HG02763 (cell line): ENCODE measurements around the gene DUSP7.
A peak's percentile ranks its signal among the peaks of the same experiment; 100 is the strongest.
"Not testable (repeated sequence)": the region's sequence is repeated elsewhere in the genome, so short reads cannot be mapped to it uniquely, and the experiment has no call there.

Source experiments
- ATAC-seq: cut with Tn5 transposase; IDR thresholded peaks from one replicate; pipeline ENCODE4 v1.9.1; 2021; ENCODE audit warnings: mild to moderate bottlenecking, moderate library complexity; ENCODE audit not compliant: unreplicated experiment

Gene DUSP7

DNA sequence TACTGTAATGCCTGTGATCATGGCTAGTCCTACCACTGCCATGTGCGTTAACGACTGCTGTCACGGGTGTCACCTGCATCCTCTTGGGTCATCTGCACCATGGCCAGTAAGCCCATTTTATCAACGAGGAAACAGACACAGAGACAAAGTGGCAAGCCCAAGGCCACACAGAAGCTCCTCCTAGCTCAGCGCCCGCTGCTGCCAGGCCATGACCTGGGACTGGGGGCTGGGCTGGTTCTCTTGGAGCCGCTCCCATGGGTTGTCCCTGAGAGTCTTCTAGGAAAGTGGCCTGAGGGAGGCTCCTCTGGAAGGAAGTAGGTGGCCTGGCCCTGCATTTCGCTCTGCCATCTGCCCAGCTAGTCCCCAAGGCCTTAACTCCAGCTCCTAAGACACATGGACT lies 4.9 kb downstream of the DUSP7 start:
- no peak for ATAC-seq

DNA sequence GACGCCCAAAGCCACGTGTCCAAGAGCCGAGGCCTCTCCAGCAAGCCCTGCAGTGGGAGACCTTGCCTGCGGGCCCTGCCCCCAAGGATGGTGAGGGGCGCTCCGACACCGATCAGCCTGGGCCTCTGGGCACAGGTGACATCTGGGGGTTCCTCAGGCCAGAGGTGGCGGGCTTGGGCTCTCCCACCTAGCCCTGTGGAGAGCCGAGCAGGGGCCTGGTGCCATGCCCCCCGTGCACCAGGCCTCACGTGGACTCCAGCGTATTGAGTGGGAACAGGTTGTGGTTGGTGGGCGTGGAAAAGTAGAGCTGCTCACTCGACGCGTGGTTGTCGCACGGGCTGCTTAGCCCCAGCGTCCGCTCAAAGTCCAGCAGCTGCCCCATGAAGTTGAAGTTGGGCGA lies 5.8 kb downstream of the DUSP7 start:
- no peak for ATAC-seq

DNA sequence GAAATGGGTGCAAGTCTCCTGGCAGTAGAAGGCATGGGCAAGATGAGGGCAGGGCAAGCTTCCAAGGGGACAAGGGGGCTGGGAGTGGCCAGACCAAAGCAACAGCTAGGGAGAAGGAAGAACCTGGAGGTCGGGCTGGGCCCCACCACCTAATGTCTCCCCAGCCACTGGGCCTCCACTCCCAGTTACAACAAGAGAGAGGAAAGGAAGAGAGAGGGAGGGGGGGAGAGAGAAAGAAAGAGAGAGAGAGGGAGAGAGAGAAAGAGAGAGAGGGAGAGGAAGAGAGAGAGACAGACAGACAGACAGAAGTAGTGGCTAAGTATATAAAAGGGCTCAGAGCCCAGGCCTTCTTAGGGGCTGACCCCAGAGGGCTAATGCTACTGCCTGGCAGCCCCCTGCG lies 6.9 kb downstream of the DUSP7 start:
- ATAC-seq, result no peak

DNA sequence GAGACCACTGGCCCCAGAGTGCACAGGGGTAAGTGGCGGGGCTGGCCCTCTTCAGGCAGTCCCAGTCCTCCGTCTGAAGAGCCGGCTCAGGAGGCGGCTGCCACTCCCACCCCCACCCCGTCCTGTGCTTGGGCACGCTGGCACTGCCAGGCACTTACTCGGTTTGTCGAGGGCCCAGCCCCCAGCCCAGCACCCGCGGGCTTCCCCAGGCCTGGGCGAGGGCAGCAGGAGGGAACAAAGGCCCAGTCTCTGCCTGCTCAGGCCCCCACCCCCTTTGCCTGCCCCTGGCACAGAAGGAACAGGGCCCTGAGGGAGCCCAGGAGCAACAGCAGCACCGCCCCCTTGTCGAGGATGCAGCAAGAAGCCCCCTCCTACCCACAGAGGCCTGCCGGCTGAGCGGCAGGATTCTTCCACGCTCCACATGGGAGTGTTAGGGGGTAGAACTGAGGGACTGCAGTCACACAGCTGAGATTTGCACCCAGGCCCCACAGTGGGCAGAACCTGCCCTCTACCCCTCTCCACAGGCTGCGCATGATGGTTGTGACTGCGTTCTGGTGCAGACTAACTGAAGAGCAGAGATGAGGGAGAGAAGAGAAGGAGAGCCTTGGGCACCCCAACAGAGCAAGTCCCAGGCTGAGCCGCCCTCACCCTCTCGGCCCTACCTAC lies 8.9 kb downstream of the DUSP7 start:
- no peak for ATAC-seq

DNA sequence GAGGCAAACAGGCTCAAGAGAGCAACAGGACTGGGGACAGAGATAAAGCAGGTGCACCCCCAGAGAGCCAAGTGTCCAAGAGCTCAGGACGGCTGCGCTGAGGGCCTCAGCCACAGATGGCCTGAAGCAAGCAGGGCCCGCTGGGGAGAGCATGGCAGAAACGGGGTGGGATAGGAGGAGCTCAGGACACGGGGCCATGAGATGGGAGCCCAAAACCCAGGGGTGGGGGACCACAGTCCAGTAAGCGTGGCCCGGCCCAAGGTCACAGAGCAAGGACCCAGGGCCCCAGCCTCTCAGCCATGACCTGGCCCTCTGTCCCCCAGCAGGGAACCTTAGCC lies 9.5 kb downstream of the DUSP7 start:
- no peak for ATAC-seq

DNA sequence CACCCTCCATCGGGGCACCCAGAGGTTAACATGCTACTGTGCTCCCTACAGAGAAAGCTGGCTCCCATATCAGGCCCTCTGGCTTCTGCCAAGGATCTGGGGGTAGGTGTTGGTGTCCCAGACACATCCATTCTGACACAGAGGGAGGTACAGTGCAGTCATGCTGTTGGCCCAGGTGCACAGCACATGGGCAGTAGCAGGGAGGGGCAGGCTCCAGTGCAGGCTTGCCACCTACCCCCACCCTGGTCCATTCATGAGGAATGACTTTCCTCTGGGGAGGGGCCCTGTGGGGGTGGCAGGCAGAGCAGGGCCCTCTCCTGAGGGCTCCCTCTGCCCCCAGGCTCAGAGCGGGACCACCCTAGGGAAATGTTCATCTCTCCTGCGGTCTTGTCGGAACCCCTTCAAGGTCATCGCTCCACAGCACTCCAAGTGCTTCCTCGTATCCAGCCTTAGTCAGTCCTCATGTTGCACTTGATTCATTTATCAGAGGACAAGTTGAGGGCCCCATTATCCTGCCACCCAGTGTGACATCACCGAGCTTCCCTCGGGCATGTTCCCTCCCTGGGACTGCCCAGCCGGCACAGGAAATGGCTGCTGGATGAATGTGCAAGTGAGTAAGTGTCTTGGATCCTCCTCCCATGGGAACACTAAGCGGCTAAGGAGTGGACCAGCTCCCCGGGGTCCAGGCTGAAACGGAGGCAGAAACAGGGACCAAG lies 10.0 kb downstream of the DUSP7 start:
- no peak for ATAC-seq

DNA sequence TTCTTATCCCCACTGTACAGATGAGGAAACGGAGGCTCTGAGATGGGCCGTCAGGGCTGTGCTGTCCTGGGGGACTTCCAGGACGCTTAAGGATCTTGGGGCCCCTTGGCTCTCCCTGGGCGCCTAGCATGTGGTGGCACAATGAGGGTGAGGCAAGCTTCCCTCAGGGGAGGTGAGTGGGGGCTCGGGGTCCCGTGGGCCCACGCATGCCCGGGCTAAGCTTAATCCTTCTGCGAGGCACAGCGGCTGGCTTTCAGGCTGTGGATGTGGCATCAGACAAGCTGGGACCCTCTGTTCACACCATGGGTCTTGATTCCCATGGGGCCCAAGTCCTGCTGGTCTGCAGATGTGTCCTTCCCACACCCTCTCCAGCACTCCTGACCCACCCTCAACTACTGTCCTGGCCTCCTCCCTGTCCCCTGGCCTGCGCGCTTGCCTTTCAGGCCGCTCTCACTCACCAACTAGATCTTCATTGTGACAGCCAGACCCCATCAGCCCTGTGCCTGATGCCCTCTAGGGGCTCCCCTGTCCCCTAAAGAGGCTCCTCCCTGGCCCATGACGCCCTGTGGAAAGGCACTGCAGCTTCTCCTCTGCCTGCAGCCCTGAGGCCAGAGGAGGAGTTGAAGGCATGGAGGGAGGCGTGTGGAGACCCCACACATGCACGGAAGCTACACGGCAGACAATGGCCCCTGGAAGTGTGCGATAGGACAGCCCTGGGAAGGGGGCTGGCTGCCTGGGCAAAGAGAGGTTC lies 11.3 kb downstream of the DUSP7 start:
- no peak for ATAC-seq

DNA sequence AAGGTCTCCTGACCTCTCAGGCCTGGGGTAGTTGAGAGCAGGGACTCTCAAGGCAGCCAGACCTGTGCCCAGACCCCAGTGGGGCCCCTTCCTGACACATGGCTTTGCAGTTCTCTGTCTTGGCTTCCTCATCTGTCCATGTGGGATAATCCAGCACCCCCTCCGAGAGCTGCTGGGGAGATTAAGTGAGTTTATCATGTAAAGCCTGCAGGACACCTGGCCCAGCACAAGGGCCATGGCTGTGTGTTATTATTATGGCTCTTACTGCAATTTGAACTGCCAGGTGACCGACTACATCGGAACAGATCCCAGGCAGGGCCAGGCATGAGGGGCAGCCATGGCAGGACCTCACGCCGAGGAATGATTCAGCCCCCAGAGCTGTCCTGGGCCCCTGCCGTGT lies 12.6 kb downstream of the DUSP7 start:
- no peak for ATAC-seq

DNA sequence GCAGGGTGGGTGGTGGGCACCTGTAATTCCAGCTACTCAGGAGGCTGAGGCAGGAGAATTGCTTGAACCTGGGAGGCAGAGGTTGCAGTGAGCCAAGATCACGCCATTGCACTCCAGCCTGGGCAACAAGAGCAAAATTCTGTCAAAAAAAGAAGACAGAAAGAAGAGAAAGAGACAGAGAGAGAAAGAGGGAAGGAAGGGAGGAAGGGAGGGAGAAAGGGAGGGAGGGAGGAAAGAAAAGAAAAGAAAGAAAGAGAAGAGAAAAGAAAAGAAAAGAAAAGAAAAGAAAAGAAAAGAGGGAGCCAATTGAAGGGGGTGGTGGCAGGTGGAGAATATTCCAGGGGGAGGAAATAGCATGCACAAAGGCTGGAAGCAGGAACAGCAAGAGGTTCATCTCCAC lies 13.3 kb downstream of the DUSP7 start:
- not testable (repeated sequence) for ATAC-seq

DNA sequence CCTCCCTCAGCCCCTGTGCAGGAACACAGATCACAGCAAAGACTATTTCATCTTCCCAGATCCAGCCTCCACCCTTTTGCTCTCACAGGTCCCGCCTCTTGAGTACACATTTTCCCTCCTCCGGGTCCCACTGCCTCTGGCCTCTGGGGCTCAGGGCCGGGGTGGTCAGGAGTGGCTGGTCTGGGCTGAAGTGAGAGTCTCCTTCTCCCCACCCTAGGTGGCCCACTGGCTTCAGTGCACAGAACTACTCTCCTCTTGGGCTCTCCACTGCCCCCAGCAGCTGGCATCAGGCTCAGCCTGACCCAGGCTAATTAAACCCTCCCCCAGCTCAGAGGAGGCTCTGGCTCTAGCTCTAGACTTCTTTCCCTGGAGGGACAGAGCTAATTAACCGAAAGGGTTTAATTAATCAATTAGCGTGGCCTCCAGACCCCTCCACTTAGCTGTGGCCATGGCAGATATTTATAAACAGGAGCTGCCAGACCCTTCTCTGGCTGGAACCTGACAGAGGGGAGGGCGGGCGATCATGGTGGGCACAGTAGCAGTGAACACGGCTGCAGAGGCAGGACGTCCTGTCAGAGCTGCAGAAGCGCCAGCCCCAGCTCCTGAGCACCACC lies 15.1 kb downstream of the DUSP7 start:
- no peak for ATAC-seq

DNA sequence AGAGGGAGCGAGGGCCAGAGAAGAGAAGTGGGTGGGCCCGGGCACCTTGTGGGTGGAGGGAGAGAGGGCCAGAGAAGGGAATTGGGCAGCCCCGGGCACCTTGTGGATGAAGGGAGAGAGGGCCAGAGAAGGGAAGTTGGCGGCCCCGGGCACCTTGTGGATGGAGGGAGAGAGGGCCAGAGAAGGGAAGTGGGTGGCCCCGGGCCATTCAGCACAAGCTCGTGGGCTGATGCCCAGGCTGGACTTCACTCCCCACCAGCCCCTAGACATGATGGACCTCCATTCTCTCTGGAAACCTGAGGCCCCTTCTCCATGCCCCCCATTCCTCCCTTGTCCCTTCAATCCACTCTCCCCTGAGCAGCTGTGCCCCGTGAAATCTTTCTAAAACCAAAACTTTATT lies 15.8 kb downstream of the DUSP7 start:
- no peak for ATAC-seq

DNA sequence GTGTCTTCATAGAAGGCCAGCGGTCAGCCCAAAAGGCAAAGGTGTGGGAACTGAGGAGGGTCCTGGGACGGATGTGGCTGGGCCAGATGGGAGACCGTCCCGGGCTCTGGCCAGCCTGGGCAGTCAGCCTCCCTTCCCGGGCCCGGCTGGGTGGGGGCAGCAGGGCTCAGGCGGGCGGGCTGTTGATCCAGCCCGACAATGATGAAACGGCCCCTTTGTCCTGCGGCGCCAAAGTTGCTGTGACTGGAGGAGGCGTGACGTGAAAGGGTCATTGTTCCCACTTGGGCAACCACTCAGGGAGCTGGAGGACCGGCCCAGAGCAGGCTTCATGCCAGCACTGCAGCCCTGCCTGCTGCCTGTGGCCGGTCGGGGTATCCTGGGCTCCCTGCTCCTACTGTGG lies 16.5 kb downstream of the DUSP7 start:
- ATAC-seq, result no peak

DNA sequence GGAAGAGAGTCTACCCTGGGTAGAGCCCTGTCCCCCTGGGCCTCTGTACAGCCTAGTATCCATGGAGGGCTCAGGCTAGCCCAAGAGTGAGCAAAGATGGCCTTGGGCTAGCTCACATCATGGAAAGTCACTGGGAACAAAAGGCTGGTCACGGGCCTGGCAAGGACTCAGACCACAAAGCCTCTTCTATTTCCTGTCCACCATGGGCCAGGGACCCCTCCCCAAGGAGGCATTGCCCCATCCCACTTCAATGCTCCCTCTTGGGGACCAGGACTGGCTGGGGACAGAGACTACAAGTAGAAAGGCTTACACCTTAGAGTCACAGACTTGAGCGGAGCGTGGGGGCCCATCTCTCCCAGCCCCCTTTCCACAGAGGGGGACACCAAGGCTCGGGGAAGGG lies 16.9 kb downstream of the DUSP7 start:
- no peak for ATAC-seq

DNA sequence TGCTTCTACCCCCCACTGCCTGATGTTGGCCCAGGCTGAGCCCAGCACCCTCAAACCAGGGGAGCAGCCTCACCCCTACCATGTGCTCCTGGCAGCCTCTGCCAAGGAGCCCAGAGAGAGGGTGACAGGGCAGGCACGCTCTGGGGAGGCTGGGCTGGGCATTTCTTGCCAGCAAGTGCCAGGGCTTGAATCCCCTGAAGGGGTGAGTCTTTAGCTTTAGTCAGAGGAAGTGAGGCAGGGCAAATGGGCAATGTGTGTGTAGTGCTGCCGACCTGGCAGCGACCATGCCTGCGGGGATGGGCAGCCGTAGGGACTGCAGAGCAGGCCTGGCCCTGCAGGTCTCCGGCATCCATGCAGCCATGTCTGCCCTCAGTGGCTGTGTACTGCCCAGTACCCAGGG lies 18.1 kb downstream of the DUSP7 start:
- ATAC-seq, result no peak

DNA sequence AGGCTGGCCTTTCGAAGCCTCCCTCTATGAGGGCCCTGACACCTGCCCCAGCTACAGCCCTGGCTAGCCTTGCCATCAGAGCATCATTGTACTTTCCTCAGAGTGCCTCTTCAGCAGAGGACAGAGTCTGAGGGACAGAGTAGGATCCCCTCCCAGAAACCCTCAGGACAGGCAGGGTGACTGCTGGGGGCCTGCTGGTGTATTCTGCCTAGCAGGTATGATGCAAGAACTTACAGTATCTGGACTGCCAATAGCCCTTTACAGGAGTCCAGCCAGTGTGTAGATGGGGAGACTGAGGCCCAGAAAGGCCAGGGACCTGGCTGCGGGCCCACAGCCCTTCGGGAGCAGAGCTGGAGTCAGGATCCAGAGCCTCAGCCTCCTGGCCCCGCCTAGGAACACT lies 19.1 kb downstream of the DUSP7 start:
- ATAC-seq, result no peak

DNA sequence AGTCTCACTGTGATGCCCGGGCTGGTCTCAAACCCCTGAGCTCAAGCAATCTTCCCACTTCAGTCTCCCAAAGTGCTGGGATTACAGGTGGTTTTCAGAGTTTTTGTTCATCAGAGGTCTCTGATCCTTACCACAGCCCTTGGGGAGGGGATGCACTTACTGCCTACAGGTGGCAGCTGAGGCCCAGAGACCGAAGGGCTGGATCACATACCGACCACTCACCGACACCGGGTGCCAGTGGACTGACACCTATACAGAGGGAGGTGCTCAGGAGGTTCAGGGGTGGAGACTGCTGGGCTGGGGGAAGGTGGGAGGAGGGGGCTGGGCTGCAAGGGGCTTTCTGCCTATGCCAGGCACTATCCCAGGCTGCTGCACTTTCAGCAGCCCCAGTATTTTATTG lies 19.5 kb downstream of the DUSP7 start:
- no peak for ATAC-seq

DNA sequence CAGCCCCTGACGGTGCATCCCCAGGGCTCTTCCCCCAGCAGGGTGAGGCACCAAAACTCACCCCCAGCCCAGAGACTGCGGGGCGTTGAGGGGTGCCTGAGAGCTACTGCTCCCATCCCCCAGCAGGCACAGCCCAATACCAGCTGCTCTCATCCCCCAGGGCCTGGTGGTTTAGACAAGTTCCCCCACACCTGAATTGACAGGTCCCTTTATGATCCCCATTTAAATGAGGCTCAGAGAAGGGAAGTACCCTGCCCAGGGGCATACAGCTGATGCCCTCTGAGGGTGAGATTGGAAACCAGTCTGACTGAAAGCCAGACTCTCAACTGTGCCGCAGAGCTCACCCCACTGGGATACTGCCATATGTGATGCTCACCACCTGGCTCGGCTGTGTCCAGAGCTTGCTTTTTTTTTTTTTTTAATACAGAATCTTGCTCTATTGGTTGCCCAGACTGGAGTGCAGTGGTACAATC lies 20.1 kb downstream of the DUSP7 start:
- peak; percentile 53 for ATAC-seq

DNA sequence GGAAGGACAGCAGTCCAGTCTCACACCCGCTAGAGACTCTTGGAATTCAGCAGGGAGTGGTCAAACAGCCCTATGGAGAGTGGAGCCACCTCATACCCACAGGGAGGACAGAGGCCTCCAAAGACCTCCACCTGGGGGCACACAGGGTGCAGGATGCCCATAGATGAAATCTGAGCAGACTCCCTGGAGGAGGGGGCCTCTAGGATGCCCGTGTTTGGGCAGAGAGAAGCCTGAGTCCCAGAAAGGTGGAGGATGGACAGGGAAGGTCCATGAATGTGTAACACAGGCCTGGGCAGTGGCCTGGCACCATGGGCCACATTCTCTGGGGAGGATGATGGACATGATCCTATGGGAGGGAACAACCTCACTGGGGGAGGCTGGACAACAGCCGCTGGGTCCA lies 21.7 kb downstream of the DUSP7 start:
- ATAC-seq, result no peak

DNA sequence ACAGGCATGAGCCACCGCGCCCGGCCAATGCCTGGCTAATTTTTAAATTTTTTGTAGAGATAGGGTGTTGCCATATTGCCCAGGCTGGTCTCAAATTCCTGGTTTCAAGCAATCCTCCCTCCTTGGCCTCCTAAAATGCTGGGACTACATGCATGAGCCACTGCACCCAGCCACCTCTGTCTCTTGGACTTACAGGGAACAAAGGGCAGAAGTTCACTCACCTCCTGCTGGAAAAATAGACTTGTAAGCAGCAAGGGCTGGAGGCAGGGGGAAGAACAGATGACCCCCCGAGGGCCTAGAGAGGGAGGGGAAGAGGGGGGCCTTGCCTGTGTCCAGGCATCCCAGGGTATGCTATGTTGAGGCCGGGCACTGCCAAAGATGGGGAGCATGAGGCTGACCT lies 22.2 kb downstream of the DUSP7 start:
- no peak for ATAC-seq

DNA sequence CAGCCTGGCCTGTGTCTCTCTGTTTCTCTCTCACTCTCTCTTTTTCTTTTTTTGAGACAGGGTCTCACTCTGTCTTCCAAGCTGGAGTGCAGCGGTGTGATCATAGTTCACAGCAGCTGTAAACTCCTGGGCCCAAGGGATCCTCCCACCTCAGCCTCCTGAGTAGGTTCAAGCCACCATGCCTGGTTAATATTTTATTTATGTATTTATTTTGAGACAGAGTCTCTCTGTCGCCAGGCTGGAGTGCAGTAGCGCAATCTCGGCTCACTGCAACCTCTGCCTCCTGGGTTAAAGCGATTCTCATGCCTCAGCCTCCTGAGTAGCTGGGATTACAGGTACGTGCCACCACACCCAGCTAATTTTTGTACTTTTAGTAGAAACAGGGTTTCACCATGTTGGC lies 22.6 kb downstream of the DUSP7 start:
- ATAC-seq, result not testable (repeated sequence)

DNA sequence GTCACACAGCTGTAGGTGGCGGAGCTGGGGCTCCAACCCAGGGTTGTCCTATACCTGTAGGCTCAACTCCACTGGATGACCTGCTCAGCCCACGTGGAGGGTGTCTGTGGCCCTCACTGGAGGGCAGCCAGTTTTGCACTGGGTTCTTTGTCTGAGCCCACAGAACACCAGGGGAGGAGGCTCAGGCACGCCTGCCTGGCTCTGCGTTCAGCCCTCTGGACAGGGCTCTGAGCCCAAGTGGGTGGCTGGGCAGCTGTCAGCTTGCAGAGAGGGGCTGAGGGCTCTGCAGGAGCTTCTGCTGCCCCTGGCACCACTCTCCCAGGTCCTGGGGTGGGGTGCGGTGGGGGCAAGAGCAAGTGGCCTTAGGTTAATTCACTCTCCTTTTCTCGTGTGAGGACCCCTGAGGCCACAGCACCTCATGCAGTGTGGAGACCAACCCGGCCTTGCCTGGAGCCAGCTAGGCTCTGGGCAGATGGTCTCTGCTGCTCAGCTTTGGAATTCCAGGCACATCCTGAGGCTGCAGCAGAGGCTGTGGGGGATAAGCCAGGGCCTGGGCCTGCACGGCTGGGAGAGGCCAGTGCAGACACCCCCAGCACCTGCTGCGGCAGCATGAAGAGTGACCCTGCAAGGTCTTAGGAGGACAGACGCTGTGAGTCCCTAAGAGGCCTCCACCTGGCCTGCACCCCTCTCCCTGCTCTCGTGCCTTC lies 23.5 kb downstream of the DUSP7 start:
- ATAC-seq, result no peak
